HepG2 (cell line): ENCODE data around the gene INTS1. TPM values are rescaled to one million over a fixed set of nuclear protein-coding genes. Genes with fewer than 3 reads are reported as not detected.
"Not testable (repeated sequence)": the region's sequence is repeated elsewhere in the genome, so short reads cannot be mapped to it uniquely, and the experiment has no call there.

Source experiments
- ARID4A ChIP-seq: sonication (generic); formaldehyde crosslinking; IDR thresholded peaks from 2 replicates; pipeline ENCODE4 v1.5.0; 2020; ENCODE audit warnings: mild to moderate bottlenecking, missing genetic modification reagents, borderline replicate concordance
- IKZF5 ChIP-seq: IDR thresholded peaks from 2 replicates; pipeline ENCODE4 v1.6.1; 2018; ENCODE audit warnings: missing genetic modification reagents, mild to moderate bottlenecking, missing compliant biosample characterization
- JUN ChIP-seq: sonication (generic); formaldehyde crosslinking; IDR thresholded peaks from 2 replicates; pipeline ENCODE4 v1.4.0; 2020; ENCODE audit warnings: mild to moderate bottlenecking, missing genetic modification reagents
- MAZ ChIP-seq, 2 experiments: sonication (generic) in 1 of 2; formaldehyde crosslinking in 1 of 2; IDR thresholded peaks; 2 replicates each; pipeline versions ENCODE4 v1.5.0 to v1.6.1; 2012 to 2020; ENCODE audit warnings: low read depth in 2 of 2, mild to moderate bottlenecking in 2 of 2, borderline replicate concordance in 1 of 2, improper control_type of control experiment in 1 of 2, low read length in 1 of 2, missing genetic modification reagents in 1 of 2, moderate library complexity in 1 of 2
- MEF2D ChIP-seq: sonication (generic); formaldehyde crosslinking; IDR thresholded peaks from 2 replicates; pipeline ENCODE4 v1.5.1; 2020; ENCODE audit warnings: mild to moderate bottlenecking, missing genetic modification reagents
- PAXIP1 ChIP-seq: sonication (generic); formaldehyde crosslinking; conservative IDR thresholded peaks from 2 replicates; pipeline ENCODE4 v1.4.0; 2020; ENCODE audit warnings: mild to moderate bottlenecking, missing genetic modification reagents, moderate library complexity
- POGZ ChIP-seq: sonication (generic); formaldehyde crosslinking; IDR thresholded peaks from 2 replicates; pipeline ENCODE4 v1.4.0; 2020; ENCODE audit warnings: mild to moderate bottlenecking, missing genetic modification reagents
- SP1 ChIP-seq, 2 experiments: fragments of 450-650 bp in 1 of 2; sonication (generic) in 1 of 2; formaldehyde crosslinking in 1 of 2; IDR thresholded peaks; 2 replicates each; pipeline versions ENCODE4 v1.4.0 to v1.6.1; 2016 to 2020; ENCODE audit warnings: missing genetic modification reagents in 1 of 2
- TEAD3 ChIP-seq: optimal IDR thresholded peaks from 2 replicates; pipeline ENCODE3; 2016; ENCODE audit warnings: borderline replicate concordance
- ZBTB3 ChIP-seq: sonication (generic); formaldehyde crosslinking; IDR thresholded peaks from 2 replicates; pipeline ENCODE4 v1.4.0; 2020; ENCODE audit warnings: low read depth, mild to moderate bottlenecking, moderate library complexity, missing genetic modification reagents, borderline replicate concordance
- ZFP1 ChIP-seq: IDR thresholded peaks from 2 replicates; pipeline ENCODE4 v1.6.1; 2016
- ZFP37 ChIP-seq: sonication (generic); formaldehyde crosslinking; IDR thresholded peaks from 2 replicates; pipeline ENCODE4 v1.4.0; 2020; ENCODE audit warnings: missing genetic modification reagents, borderline replicate concordance
- ZFX ChIP-seq: sonication (generic); formaldehyde crosslinking; IDR thresholded peaks from 2 replicates; pipeline ENCODE4 v1.4.0; 2020; ENCODE audit warnings: mild to moderate bottlenecking, low read depth, missing genetic modification reagents, moderate library complexity
- ZFY ChIP-seq: sonication (generic); formaldehyde crosslinking; IDR thresholded peaks from 2 replicates; pipeline ENCODE4 v1.4.0; 2020; ENCODE audit warnings: missing genetic modification reagents
- ZMAT3 ChIP-seq: sonication (generic); formaldehyde crosslinking; conservative IDR thresholded peaks from 2 replicates; pipeline ENCODE4 v1.7.0; 2021; ENCODE audit warnings: missing genetic modification reagents
- ZMYM2 ChIP-seq: sonication (generic); formaldehyde crosslinking; IDR thresholded peaks from 2 replicates; pipeline ENCODE4 v1.8.0; 2022; ENCODE audit warnings: mild to moderate bottlenecking, missing genetic modification reagents
- ZNF629 ChIP-seq: sonication (generic); formaldehyde crosslinking; conservative IDR thresholded peaks from 2 replicates; pipeline ENCODE4 v1.5.0; 2020; ENCODE audit warnings: missing genetic modification reagents
- polyA plus RNA-seq, 8 experiments: library from polyadenylated mRNA; depleted of rRNA in 3 of 8; stranded (reverse) in 7 of 8; unstranded in 1 of 8; fragments of >200 nt; fragmentation: Illumina TruSeq in 4 of 8; extraction: Trizol in 4 of 8; gene quantifications; 2 replicates each; pipeline versions ENCODE4 v1.2.1 to v1.2.3, GENCODE V29; 2011 to 2016; ENCODE audit warnings: low read depth in 4 of 8, missing spikeins in 1 of 8, mixed read lengths in 1 of 8; ENCODE audit not compliant: insufficient read depth in 1 of 8
- total RNA-seq, 5 experiments: library from RNA; depleted of rRNA; stranded (reverse); fragments of >200 nt; fragmentation: Illumina TruSeq; extraction: Trizol; gene quantifications; 2 replicates each; pipeline ENCODE4 v1.2.3, GENCODE V29; 2016; ENCODE audit warnings: low read depth in 1 of 5

INTS1 gene
- total and polyA plus RNA-seq, 2 of the 13 experiments (the other 11 are each of a cell fraction or from before 2014, with no cell fraction given) = 13.7 to 29.0 TPM

DNA sequence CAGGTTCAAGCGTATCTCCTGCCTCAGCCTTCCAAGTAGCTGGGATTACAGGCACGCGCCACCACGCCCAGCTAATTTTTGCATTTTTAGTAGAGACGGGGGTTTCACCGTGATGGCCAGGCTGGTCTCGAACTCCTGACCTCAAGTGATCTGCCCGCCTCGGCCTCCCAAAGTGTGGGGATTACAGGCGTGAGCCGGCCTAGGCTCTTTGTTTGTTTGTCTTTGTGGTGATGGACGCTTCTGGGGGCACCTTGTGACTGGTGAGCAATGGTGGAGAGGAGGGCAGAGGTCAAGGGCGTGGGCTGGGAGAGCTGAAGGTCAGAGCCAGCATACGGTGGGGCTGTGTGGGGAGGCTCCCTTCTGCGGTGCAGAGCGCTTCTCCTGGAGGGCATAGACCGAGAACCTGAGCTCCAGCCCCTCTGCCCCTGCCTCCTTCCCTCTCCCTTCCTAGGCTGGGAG lies 11.3 kb upstream of the INTS1 start (continued):
- TF ChIP-seq ARID4A (peak; percentile 65; the same call in 1 of the 2 replicates), ZNF629 (CRISPR knock-in tag) (0 out of 2 replicates have a peak, but pooled peaks have one; percentile 35), MAZ (IDR thresholded peaks at IDR 0.05; ENCODE audit: borderline replicate concordance, low read depth, low read length) (0 out of 2 replicates have a peak, but pooled peaks have one; percentile 37), MEF2D (peak; percentile 39; the same call in 1 of the 2 replicates), ZFX (CRISPR knock-in tag) (peak; percentile 70), JUN (CRISPR knock-in tag) (0 out of 2 replicates have a peak, but pooled peaks have one; percentile 55), ZMYM2 (CRISPR knock-in tag) (peak; percentile 98), PAXIP1 (CRISPR knock-in tag) (peak; percentile 82), ZFP1 (CRISPR knock-in tag) (0 out of 2 replicates have a peak, but pooled peaks have one; percentile 43), ZFP37 (CRISPR knock-in tag) (0 out of 2 replicates have a peak, but pooled peaks have one; percentile 61), SP1 (CRISPR knock-in tag; IDR thresholded peaks at IDR 0.05) (0 out of 2 replicates have a peak, but pooled peaks have one; percentile 17), ZBTB3 (0 out of 2 replicates have a peak, but pooled peaks have one; percentile 24), POGZ (peak; percentile 66; the same call in 1 of the 2 replicates), ZFY (CRISPR knock-in tag) (peak; percentile 51; the same call in 1 of the 2 replicates), ZMAT3 (CRISPR knock-in tag) (0 out of 2 replicates have a peak, but pooled peaks have one; percentile 62), TEAD3 (CRISPR knock-in tag) (peak; percentile 60), IKZF5 (CRISPR knock-in tag) (peak; percentile 88)
- TF ChIP-seq MAZ (CRISPR knock-in tag; IDR thresholded peaks at IDR 0.05; ENCODE audit: low read depth); SP1 (IDR thresholded peaks at IDR 0.05): not testable (repeated sequence)
